Esophagus (tissue), 2 donors: ENCODE data around the gene TM7SF3. TPM values are rescaled to one million over a fixed set of nuclear protein-coding genes. Genes with fewer than 3 reads are reported as not detected.
"Not testable (repeated sequence)": the region's sequence is repeated elsewhere in the genome, so short reads cannot be mapped to it uniquely, and the experiment has no call there.

Source experiments
- H3K27ac ChIP-seq, 2 donors: one replicate each; pipeline ENCODE4 v1.5.1; 2013; ENCODE audit warnings: low read depth in 2 of 2, mild to moderate bottlenecking in 2 of 2, inconsistent platforms in 1 of 2, low read length in 1 of 2, moderate library complexity in 1 of 2
- H3K27me3 ChIP-seq, 2 donors: one replicate each; pipeline ENCODE4 v1.6.1; 2013; ENCODE audit warnings: low read length in 2 of 2, control low read depth in 1 of 2, mild to moderate bottlenecking in 1 of 2; ENCODE audit not compliant: insufficient read depth in 2 of 2, control insufficient read depth in 1 of 2
- H3K36me3 ChIP-seq, 2 donors: one replicate each; pipeline ENCODE4 v1.6.1; 2013; ENCODE audit warnings: low read length in 1 of 2; ENCODE audit not compliant: control insufficient read depth in 2 of 2, insufficient read depth in 2 of 2
- H3K4me1 ChIP-seq, 2 donors: one replicate each; pipeline ENCODE4 v1.6.1; 2013; ENCODE audit warnings: low read length in 1 of 2; ENCODE audit not compliant: control insufficient read depth in 2 of 2, insufficient read depth in 2 of 2
- H3K4me3 ChIP-seq, 2 donors: one replicate each; pipeline ENCODE4 v1.5.1; 2013; ENCODE audit warnings: low read length in 2 of 2, mild to moderate bottlenecking in 2 of 2, low read depth in 1 of 2, moderate library complexity in 1 of 2
- H3K9me3 ChIP-seq, 2 donors: one replicate each; pipeline ENCODE4 v1.6.1; 2013; ENCODE audit warnings: mild to moderate bottlenecking in 2 of 2, low read depth in 1 of 2, low read length in 1 of 2, moderate library complexity in 1 of 2; ENCODE audit not compliant: control insufficient read depth in 2 of 2, insufficient read depth in 1 of 2
- WGBS, 2 donors: extraction: QIAGEN DNeasy Blood & Tissue Kit; methylation state at CpG; one replicate each; pipeline ENCODE4 v1.1.7; 2013; 5-methylcytosine and 5-hydroxymethylcytosine counted together
- polyA plus RNA-seq, 2 donors: library from polyadenylated mRNA; stranded (reverse); fragments of 200-250 nt; gene quantifications; one replicate each; pipeline ENCODE4 v1.2.3, GENCODE V29; 2013
- donor health status: healthy with polysubstance abuse.
- donor health status: Bipolar disorder and iron deficiency.

TM7SF3 gene
- polyA plus RNA-seq, 2 donors: 15.9 to 43.3 TPM

DNA sequence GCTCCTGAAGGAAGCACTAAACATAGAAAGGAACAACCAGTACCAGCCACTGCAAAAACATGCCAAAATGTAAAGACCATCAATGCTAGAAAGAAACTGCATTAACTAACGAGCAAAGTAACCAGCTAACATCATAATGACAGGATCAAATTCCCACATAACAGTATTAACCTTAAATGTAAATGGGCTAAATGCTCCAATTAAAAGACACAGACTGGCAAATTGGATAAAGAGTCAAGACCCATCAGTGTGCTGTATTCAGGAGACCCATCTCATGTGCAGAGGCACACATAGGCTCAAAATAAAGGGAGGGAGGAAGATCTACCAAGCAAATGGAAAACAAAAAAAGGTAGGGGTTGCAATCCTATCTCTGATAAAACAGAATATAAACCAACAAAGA is 27.8 kb upstream of the TM7SF3 start:
- not testable (repeated sequence) for H3K4me3 ChIP-seq, H3K27ac ChIP-seq, H3K9me3 ChIP-seq, H3K4me1 ChIP-seq, H3K36me3 ChIP-seq, H3K27me3 ChIP-seq
- WGBS, 2 donors: 95 to 99% methylated on average over 1 of the region's 1 CpG

DNA sequence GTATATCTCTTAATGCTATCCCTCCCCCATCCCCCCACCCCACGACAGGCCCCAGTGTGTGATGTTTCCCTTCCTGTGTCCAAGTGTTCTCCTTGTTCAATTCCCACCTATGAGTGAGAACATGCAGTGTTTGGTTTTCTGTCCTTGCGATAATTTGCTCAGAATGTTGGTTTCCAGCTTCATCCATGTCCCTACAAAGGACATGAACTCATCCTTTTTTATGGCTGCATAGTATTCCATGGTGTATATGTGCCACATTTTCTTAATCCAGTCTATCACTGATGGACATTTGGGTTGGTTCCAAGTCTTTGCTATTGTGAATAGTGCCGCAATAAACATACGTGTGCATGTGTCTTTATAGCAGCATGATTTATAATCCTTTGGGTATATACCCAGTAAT is 26.5 kb upstream of the TM7SF3 start:
- 98 to 100% methylated on average over 2 of the region's 4 CpGs for WGBS, 2 donors
- H3K4me3 ChIP-seq, H3K36me3 ChIP-seq, H3K4me1 ChIP-seq, H3K27me3 ChIP-seq, H3K9me3 ChIP-seq, H3K27ac ChIP-seq: not testable (repeated sequence)

- Histone ChIP-seq H3K27ac (no peak overlapping the region), H3K4me3 (no peak overlapping the region), H3K27me3 (no peaks in the 10 kb centered on the region), H3K9me3 (no peaks in the 10 kb centered on the region), H3K4me1 (no peaks in the 10 kb centered on the region), H3K36me3 (peaks cover 0 to 2% of the 10 kb centered on the region in 2 donors)
- WGBS, 2 donors: 94% methylated on average over 21 of the region's 21 CpGs
Observed at GRCh38 chr12:27034607-27035293, 20.6 kb upstream of the TM7SF3 start.

DNA sequence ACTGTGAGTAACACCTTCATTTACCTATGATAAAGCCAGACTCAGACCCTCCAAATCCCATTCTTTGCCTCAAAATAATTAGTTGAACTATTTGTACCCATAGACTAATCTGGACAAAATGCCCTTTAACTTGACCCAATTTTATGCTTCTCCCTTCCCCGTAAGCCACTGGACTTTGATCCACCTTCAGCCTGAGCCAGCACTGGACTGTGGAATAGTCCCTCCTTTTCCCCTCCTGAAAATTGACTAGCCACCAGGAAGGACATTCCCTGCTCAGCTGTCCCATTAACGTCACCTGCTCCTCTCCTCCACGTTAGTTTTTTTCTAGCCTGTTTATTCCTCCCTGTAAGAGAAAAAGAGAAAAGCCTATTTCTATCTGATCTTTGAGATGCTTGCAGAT is 18.5 kb upstream of the TM7SF3 start:
- no peak overlapping the region for H3K4me3 ChIP-seq
- H3K27me3 ChIP-seq: no peaks in the 10 kb centered on the region
- no peaks in the 10 kb centered on the region for H3K4me1 ChIP-seq
- no peak overlapping the region for H3K27ac ChIP-seq
- no peaks in the 10 kb centered on the region for H3K9me3 ChIP-seq
- WGBS, 2 donors: 83 to 94% methylated on average over 3 of the region's 3 CpGs
- peaks cover 0 to 4% of the 10 kb centered on the region in 2 donors for H3K36me3 ChIP-seq

DNA sequence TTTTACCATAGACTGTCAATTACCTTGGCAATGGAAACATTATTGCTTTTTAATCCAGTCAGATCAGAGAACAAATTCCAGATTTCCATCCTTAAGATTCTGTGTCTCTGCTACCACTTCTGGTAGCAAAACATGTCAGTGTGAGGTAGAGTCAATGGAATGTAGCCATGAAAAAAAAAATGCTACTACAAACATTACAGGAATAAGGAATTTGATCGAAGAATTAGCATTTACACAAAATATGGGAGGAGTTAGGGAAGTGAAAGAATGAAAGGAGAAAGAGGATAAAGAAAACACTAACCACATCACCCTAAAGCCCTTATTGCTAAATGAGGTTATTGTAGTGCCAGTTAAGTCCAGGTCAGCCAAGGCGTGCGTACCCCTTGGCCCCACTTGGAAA is 17.3 kb upstream of the TM7SF3 start:
- Histone ChIP-seq H3K9me3 (no peaks in the 10 kb centered on the region), H3K36me3 (peaks cover 0 to 4% of the 10 kb centered on the region in 2 donors), H3K27me3 (no peaks in the 10 kb centered on the region), H3K4me1 (no peaks in the 10 kb centered on the region), H3K4me3 (no peak overlapping the region), H3K27ac (no peak overlapping the region)
- 93 to 96% methylated on average over 3 of the region's 3 CpGs for WGBS, 2 donors

- peaks cover 0 to 2% of the 10 kb centered on the region in 2 donors for H3K36me3 ChIP-seq
- no peaks in the 10 kb centered on the region for H3K27me3 ChIP-seq
- no peak overlapping the region for H3K4me3 ChIP-seq
- H3K4me1 ChIP-seq: peaks cover 0 to 3% of the 10 kb centered on the region in 2 donors
- no peak overlapping the region for H3K27ac ChIP-seq
- no peaks in the 10 kb centered on the region for H3K9me3 ChIP-seq
Observed at GRCh38 chr12:27026257-27026656, 12.1 kb upstream of the TM7SF3 start.

DNA sequence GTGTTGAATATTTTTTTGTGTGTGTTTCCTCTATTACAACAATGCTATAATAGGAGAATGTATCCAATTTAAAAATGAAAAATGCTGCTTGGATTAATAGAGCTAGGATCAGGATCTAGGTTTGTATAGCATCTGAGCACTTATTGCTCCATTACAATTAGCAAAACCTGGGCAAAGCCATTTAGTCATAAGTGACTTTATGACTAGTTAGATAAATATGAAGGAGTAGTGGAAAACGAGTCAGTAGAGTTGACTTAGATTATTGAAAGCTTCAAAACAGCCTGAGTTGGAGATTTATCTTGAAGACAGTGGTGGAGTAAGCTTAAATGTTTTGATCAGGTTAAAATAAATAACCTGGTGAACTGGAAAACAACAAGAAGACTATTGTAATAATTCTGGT is 10.9 kb upstream of the TM7SF3 start:
- 38 to 47% methylated on average over 1 of the region's 1 CpG for WGBS, 2 donors
- Histone ChIP-seq H3K4me3 (no peak overlapping the region), H3K4me1 (peaks cover 0 to 3% of the 10 kb centered on the region in 2 donors), H3K27me3 (no peaks in the 10 kb centered on the region), H3K36me3 (peaks cover 0 to 2% of the 10 kb centered on the region in 2 donors), H3K27ac (no peak overlapping the region), H3K9me3 (no peaks in the 10 kb centered on the region)

GRCh38 chr12:27024291-27024690 is 10.1 kb upstream of the TM7SF3 start:
- H3K9me3 ChIP-seq: no peaks in the 10 kb centered on the region
- no peak overlapping the region for H3K4me3 ChIP-seq
- peaks cover 0 to 2% of the 10 kb centered on the region in 2 donors for H3K36me3 ChIP-seq
- H3K27me3 ChIP-seq: no peaks in the 10 kb centered on the region
- H3K4me1 ChIP-seq: peaks cover 0 to 3% of the 10 kb centered on the region in 2 donors
- H3K27ac ChIP-seq: no peak overlapping the region
- WGBS, 2 donors: 42 to 63% methylated on average over 1 of the region's 1 CpG

GRCh38 chr12:27020761-27021160 is 6.6 kb upstream of the TM7SF3 start:
- Histone ChIP-seq H3K4me1 (peaks cover 0 to 3% of the 10 kb centered on the region in 2 donors), H3K9me3 (no peaks in the 10 kb centered on the region), H3K4me3 (no peak overlapping the region), H3K27ac (no peak overlapping the region), H3K27me3 (no peaks in the 10 kb centered on the region), H3K36me3 (no peaks in the 10 kb centered on the region)
- 90 to 97% methylated on average over 2 of the region's 2 CpGs for WGBS, 2 donors

- Histone ChIP-seq H3K27me3 (no peaks in the 10 kb centered on the region), H3K36me3 (no peaks in the 10 kb centered on the region), H3K9me3 (no peaks in the 10 kb centered on the region), H3K27ac (peak overlapping the region in 1 of 2 donors; percentile 6), H3K4me3 (no peak overlapping the region), H3K4me1 (peaks cover 0 to 2% of the 10 kb centered on the region in 2 donors)
- WGBS, 2 donors: 47 to 57% methylated on average over 1 of the region's 1 CpG
Observed at GRCh38 chr12:27018037-27018436, 3.9 kb upstream of the TM7SF3 start.
